Liver (tissue), 9 donors: ENCODE results near the gene NOL9. TPM values are rescaled to one million over a fixed set of nuclear protein-coding genes. Genes with fewer than 3 reads are reported as not detected.

Experiments
- DNase-seq: peaks from one replicate; pipeline ENCODE4 v3.0.0-alpha.2; 2017; ENCODE audit warnings: low spot score
- H3K27ac ChIP-seq, 2 donors: one replicate each; pipeline ENCODE4 v1.7.0; 2013; ENCODE audit warnings: inconsistent platforms in 2 of 2, low read length in 2 of 2, control low read depth in 1 of 2, low read depth in 1 of 2, mild to moderate bottlenecking in 1 of 2
- H3K27me3 ChIP-seq, 4 donors: one replicate each; pipeline versions ENCODE4 v1.6.1 to v1.7.0; 2013; ENCODE audit warnings: low read length in 3 of 4, inconsistent platforms in 1 of 4, mild to moderate bottlenecking in 1 of 4, moderate library complexity in 1 of 4; ENCODE audit not compliant: control insufficient read depth in 4 of 4, insufficient read depth in 4 of 4
- H3K36me3 ChIP-seq, 4 donors: one replicate each; pipeline versions ENCODE4 v1.6.1 to v1.7.0; 2013; ENCODE audit warnings: low read length in 3 of 4, mild to moderate bottlenecking in 3 of 4, low read depth in 1 of 4, moderate library complexity in 1 of 4; ENCODE audit not compliant: control insufficient read depth in 4 of 4, insufficient read depth in 3 of 4
- H3K4me1 ChIP-seq, 4 donors: one replicate each; pipeline versions ENCODE4 v1.6.1 to v1.7.0; 2013; ENCODE audit warnings: low read length in 3 of 4, mild to moderate bottlenecking in 3 of 4, moderate library complexity in 1 of 4; ENCODE audit not compliant: control insufficient read depth in 4 of 4, insufficient read depth in 4 of 4
- H3K4me3 ChIP-seq, 3 donors: one replicate each; pipeline versions ENCODE4 v1.6.1 to v1.7.0; 2013; ENCODE audit warnings: low read length in 3 of 3, control low read depth in 1 of 3, low read depth in 1 of 3, mild to moderate bottlenecking in 1 of 3
- H3K9ac ChIP-seq, 2 donors: one replicate each; pipeline ENCODE4 v1.7.0; 2013; ENCODE audit warnings: low read length in 2 of 2, mild to moderate bottlenecking in 2 of 2, moderate library complexity in 2 of 2, control low read depth in 1 of 2, low read depth in 1 of 2
- H3K9me3 ChIP-seq, 4 donors: one replicate each; pipeline versions ENCODE4 v1.6.1 to v1.7.0; 2013; ENCODE audit warnings: low read length in 3 of 4; ENCODE audit not compliant: control insufficient read depth in 4 of 4
- ATF3 ChIP-seq: IDR thresholded peaks from 2 replicates; pipeline ENCODE4 v1.6.1; 2016; ENCODE audit warnings: antibody characterized with exemption
- CTCF ChIP-seq: fragments of 150-350 bp; IDR thresholded peaks from 2 replicates; pipeline ENCODE4 v1.5.1; 2017; ENCODE audit warnings: improper control_type of control experiment, low read depth, low read length; ENCODE audit not compliant: missing input control
- EGR1 ChIP-seq, 2 donors: IDR thresholded peaks; 2 replicates each; pipeline ENCODE4 v1.6.1; 2016 to 2018; ENCODE audit warnings: antibody characterized with exemption in 2 of 2, low read depth in 2 of 2
- FOXA1 ChIP-seq: IDR thresholded peaks from 2 replicates; pipeline ENCODE4 v1.6.1; 2016; ENCODE audit warnings: antibody characterized with exemption
- FOXA2 ChIP-seq: IDR thresholded peaks from 2 replicates; pipeline ENCODE4 v1.6.1; 2016; ENCODE audit warnings: antibody characterized with exemption
- GABPA ChIP-seq, 2 donors: IDR thresholded peaks in 1 of 2; conservative IDR thresholded peaks in 1 of 2; 2 replicates each; pipeline ENCODE4 v1.6.1; 2016; ENCODE audit warnings: antibody characterized with exemption in 2 of 2, mild to moderate bottlenecking in 1 of 2, moderate library complexity in 1 of 2
- HNF4A ChIP-seq, 2 donors: conservative IDR thresholded peaks; 2 replicates each; pipeline ENCODE4 v1.6.1; 2016; ENCODE audit warnings: antibody characterized with exemption in 2 of 2, mild to moderate bottlenecking in 2 of 2
- HNF4G ChIP-seq: IDR thresholded peaks from 2 replicates; pipeline ENCODE4 v1.6.1; 2016; ENCODE audit warnings: antibody characterized with exemption
- JUND ChIP-seq, 2 donors: IDR thresholded peaks; 2 replicates each; pipeline ENCODE4 v1.6.1; 2016; ENCODE audit warnings: antibody characterized with exemption in 2 of 2
- MAX ChIP-seq: IDR thresholded peaks from 2 replicates; pipeline ENCODE4 v1.6.1; 2016; ENCODE audit warnings: antibody characterized with exemption
- NR2F2 ChIP-seq: IDR thresholded peaks from 2 replicates; pipeline ENCODE4 v1.6.1; 2016; ENCODE audit warnings: antibody characterized with exemption
- RAD21 ChIP-seq, 2 donors: IDR thresholded peaks; 2 replicates each; pipeline ENCODE4 v1.6.1; 2016; ENCODE audit warnings: antibody characterized with exemption in 2 of 2, mild to moderate bottlenecking in 2 of 2
- REST ChIP-seq: IDR thresholded peaks from 2 replicates; pipeline ENCODE4 v1.6.1; 2016; ENCODE audit warnings: antibody characterized with exemption, mild to moderate bottlenecking
- SP1 ChIP-seq: IDR thresholded peaks from 2 replicates; pipeline ENCODE4 v1.6.1; 2018; ENCODE audit warnings: antibody characterized with exemption, mild to moderate bottlenecking
- TAF1 ChIP-seq: conservative IDR thresholded peaks from 2 replicates; pipeline ENCODE4 v1.6.1; 2016; ENCODE audit warnings: antibody characterized with exemption, mild to moderate bottlenecking
- WGBS: extraction: QIAGEN DNeasy Blood & Tissue Kit; methylation state at CpG from one replicate; pipeline ENCODE4 v1.1.7; 2013; 5-methylcytosine and 5-hydroxymethylcytosine counted together
- polyA plus RNA-seq, 2 donors: library from polyadenylated mRNA; stranded (reverse) in 1 of 2; unstranded in 1 of 2; fragments of 200-250 nt in 1 of 2; fragments of >200 nt in 1 of 2; fragmentation: Nextera tagmentation in 1 of 2; extraction: Ambion mirVana in 1 of 2; gene quantifications; one replicate each; pipeline versions ENCODE4 v1.2.1 to v1.2.3, GENCODE V29; 2013 to 2015
- total RNA-seq, 2 donors: library from RNA; depleted of rRNA; stranded (reverse); fragments of >200 nt; gene quantifications; one replicate each; pipeline ENCODE4 v1.2.3, GENCODE V29; 2014
- donor health status: healthy.
- donor health status: healthy.
- donor health status: healthy.
- donor health status: healthy.
- donor health status: healthy.

Gene NOL9
- total and polyA plus RNA-seq, 4 donors: 2.1 to 15.1 (median 9.4) TPM

- H3K27ac ChIP-seq: no peak overlapping the region
- no peak overlapping the region for H3K9ac ChIP-seq
- no peak for TF ChIP-seq FOXA1
- no peak for TF ChIP-seq HNF4A (conservative IDR thresholded peaks at IDR 0.05)
- no peak for TF ChIP-seq GABPA (IDR thresholded peaks at IDR 0.05 in 1 of 2, conservative IDR thresholded peaks at IDR 0.05 in 1 of 2)
- TF ChIP-seq ATF3: no peak
- no peak for TF ChIP-seq REST
- TF ChIP-seq NR2F2: no peak
- no peak for TF ChIP-seq FOXA2
- TF ChIP-seq JUND (IDR thresholded peaks at IDR 0.05): no peak
- TF ChIP-seq MAX: no peak
- TF ChIP-seq SP1: no peak
- no peak for TF ChIP-seq EGR1 (IDR thresholded peaks at IDR 0.05; ENCODE audit: low read depth in 2 of 2)
- no peak for TF ChIP-seq RAD21 (IDR thresholded peaks at IDR 0.05)
- no peak for TF ChIP-seq HNF4G
- no peak for DNase-seq
- H3K36me3 ChIP-seq: no peaks in the 10 kb centered on the region
- H3K9me3 ChIP-seq: no peaks in the 10 kb centered on the region
- H3K27me3 ChIP-seq: no peaks in the 10 kb centered on the region
- H3K4me1 ChIP-seq: no peaks in the 10 kb centered on the region
- 85% methylated on average over 5 of the region's 5 CpGs for WGBS
- no peak overlapping the region for H3K4me3 ChIP-seq
Observed at GRCh38 chr1:6570987-6571386, 16.7 kb upstream of the NOL9 start.

GRCh38 chr1:6570100-6570499, 15.8 kb upstream of the NOL9 start:
- WGBS: 80% methylated on average over 3 of the region's 3 CpGs
- Histone ChIP-seq H3K4me1 (no peaks in the 10 kb centered on the region), H3K9ac (no peak overlapping the region), H3K36me3 (no peaks in the 10 kb centered on the region), H3K27me3 (no peaks in the 10 kb centered on the region), H3K4me3 (no peak overlapping the region), H3K27ac (no peak overlapping the region), H3K9me3 (no peaks in the 10 kb centered on the region)
- TF ChIP-seq CTCF (no peak), JUND (IDR thresholded peaks at IDR 0.05) (no peak), HNF4A (conservative IDR thresholded peaks at IDR 0.05) (no peak), TAF1 (no peak), SP1 (no peak), EGR1 (IDR thresholded peaks at IDR 0.05; ENCODE audit: low read depth in 2 of 2) (no peak), FOXA1 (no peak)
- no peak for DNase-seq
